HG02870 (cell line): ENCODE data around the gene ITCH.

Source experiments
- ATAC-seq: cut with Tn5 transposase; IDR thresholded peaks from one replicate; pipeline ENCODE4 v1.9.1; 2021; ENCODE audit warnings: mild to moderate bottlenecking, moderate library complexity; ENCODE audit not compliant: unreplicated experiment

ITCH gene

DNA sequence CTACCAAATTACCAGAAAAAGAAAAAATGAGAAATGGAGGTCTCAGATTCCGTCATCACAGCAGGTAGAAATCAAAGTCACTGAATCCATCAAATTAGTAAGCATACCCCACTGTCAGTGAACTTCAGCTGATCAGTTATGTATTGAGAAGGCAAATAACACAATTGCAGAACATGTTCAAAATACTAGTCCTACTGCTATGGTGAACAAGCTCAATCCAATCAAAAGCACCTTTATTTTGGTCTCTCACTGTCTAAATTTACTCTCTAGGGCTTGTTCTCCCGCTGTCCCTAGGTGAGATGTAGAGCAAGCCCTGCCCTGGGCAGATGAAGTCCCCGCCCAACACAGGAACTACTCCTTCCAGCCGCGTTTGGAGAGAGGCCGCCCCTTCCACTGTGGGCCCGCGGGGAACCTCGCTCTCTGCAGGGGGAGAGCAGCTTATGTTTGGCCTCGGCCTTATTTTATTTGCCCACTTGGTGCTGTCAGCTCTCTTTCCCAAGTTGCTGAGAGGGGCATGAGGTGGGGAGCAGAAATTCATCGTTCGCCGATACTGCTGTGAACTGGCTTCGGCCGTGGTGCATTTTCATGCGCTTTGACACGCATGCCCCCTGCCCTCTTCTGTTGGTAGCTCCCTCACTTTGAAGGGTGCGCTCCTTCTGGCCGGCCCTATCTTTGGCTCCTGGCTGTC, 181.2 kb downstream of the ITCH start:
- no peak for ATAC-seq

DNA sequence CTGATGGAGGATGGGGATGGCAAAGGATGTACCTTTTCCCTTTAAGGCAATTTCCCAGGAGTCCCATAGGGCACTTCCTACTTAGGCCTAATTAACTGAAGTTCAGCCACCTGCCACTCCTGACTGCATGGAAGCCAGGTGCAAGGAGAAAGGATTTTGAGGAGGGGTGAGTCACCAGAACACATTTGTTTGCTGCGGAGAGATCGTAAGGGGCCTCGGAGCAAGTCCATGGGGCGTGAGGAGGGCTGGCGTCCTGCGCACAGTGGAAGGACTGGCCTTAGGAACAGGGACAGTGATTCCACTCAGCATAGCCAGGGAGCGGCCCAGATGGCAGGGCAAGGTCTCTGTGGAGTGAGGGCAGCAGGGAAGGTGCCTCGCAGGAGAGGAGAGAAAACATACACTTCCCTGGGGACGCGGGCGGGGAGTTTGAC, 183.7 kb downstream of the ITCH start:
- no peak for ATAC-seq

- no peak for ATAC-seq
These were observed 185.0 kb downstream of the ITCH start for GRCh38 chr20:34547844-34548613.

GRCh38 chr20:34549291-34549928, 186.3 kb downstream of the ITCH start:
- no peak for ATAC-seq

GRCh38 chr20:34549929-34550305, 186.8 kb downstream of the ITCH start:
- no peak for ATAC-seq

DNA sequence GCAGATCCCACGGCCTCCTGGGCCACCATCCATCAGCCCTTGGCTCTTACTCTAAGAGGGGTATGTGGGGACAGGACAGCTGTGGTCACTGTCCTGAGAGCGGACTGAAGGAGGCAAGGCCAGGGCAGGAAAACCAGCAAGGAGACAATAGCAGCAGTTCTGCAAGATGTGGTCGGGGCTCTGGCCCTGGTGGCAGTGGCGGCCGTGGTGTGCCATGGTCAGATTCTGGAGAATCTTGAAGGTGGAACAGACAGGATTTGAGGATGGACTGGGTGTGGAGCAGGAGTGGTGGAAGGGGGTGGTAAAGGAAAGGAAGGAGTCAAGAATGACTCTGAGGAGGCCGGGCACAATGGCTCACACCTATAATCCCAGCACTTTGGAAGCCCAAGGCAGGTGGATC, 189.5 kb downstream of the ITCH start:
- no peak for ATAC-seq

- ATAC-seq: no peak
These were observed 190.3 kb downstream of the ITCH start for GRCh38 chr20:34553366-34553867.

DNA sequence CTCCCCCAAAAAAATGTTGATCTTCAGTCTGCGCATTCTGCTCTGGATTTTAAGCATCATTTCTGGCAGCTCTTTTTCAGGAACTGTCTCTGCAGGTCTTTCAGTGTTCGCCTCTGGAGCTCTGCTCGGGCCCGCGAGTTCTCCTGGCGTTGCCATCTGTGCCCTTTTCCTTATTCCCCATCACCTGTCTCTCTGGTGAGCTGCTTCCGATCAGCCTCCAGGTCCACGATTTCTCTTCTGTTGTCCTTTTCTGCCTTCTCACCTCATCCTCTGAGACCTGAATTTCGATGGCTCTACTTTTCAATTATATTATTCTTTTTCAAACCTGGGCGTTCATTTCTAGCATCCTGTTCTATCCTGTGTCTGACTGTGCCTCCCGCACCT, 194.9 kb downstream of the ITCH start:
- ATAC-seq: no peak

DNA sequence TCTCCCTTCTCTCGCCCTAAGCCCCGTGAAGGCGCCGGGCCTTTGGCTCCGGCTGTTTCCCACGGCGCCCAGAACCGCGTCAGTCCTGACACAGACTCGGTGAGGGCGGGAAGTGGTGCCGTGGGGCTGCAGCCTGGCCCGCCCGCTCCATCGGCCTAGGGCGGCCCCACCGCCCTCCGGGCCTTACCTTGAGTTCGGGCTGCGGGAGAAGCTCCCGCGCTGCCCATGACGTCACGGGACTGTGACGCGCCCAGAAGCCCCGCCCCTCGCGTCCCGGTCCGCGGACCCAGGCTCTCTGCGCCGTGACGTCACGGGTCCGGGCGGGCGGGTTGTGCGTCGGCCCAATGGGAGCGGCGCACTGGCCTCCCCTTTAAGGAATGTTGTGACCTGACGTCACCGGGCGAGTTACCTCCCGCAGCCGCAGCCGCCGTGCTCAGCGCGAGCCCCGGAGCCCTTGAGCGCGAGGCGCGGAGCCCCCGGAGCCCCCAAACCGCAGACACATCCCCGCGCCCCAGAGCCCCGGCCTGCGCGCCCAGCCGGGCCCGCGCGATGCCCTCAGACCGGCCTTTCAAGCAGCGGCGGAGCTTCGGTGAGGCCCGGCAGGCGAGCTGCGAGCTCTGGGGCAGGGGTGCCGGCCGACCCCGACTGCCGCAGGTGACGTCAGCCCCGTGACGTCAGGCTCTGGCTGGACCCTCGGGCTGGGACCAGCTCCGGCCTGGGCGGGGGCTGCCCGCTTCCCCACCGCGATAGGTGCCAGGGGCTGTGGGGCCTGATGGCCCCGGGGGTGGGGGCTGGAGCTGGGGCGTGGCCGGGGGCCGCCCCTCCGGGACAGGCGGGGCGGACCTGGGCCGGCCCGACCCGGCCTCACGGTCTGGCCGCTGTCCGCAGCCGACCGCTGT, 195.5 kb downstream of the ITCH start, which contains the start of gene MAP1LC3A:
TSS of gene MAP1LC3A (plus strand) at position 399 of the 899 bp plus-strand sequence. CDS start at position 550, 151 bp downstream.
- no peak for ATAC-seq

DNA sequence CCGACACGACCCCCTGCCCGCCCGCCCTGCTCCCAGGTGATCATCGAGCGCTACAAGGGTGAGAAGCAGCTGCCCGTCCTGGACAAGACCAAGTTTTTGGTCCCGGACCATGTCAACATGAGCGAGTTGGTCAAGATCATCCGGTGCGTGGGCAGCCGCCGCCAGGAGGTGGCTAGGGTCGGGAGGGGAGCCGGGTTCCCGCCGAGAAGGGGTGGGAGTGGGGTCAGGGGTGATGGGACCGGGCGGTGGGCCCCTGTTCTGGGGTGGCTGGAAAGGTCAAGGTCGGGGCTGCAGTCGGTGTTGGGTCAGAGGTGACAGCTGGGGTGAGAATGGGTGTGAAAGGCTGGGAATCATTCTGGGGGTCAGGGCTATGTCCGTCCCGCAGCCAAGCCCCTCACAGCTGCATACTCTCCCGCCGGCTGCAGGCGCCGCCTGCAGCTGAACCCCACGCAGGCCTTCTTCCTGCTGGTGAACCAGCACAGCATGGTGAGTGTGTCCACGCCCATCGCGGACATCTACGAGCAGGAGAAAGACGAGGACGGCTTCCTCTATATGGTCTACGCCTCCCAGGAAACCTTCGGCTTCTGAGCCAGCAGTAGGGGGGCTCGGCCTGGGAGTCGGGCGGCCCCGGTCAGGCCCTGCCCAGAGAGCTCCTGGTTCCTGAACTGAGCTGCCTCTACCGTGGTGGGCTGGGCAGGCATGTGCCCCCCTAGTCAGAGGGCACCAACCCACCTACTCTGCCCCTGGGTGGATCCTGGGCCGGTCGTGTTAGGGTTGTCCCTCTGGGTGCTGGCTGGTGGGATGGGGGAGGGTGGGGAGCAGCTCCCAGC, 196.5 kb downstream of the ITCH start:
- ATAC-seq: no peak

DNA sequence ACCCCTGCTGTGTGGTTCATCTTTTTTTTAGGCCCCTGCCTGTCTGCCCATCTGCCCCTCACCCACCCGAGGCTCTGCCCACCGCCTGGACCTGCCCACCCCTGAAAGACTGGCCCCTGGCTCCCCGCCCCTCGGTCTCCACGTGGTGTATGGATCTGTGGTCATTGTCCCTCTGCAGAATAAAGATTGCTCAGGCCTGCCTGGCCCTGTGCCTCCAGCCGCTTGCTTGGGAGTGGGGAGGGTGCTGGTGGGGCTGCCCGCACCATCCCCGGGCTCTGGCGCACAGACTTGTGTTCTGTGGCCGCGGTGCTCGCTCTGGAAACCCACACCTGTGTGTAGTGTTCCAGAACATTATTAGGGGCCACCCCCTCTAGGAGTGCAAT, 197.1 kb downstream of the ITCH start:
- no peak for ATAC-seq

DNA sequence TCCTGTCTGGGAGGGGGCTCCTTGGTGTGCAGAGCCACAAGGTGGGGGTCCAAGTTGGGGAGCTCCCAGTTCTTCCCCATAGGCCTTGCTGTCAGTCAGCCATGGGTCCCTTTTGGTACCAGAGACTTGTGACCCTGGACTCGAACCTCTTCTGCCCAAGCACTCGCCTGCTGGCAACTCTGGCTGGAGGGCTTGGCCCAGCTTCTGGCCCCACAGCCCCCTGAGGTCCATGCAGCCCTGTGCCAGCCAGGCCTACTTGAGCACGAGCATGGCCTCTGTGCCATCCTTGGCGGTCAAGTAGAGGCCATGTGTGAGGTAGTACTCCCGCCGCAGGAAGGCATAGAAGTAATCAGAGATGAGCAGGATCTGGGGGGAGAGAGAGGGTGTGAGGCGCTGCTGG, 197.5 kb downstream of the ITCH start:
- ATAC-seq: no peak
